Psoas muscle (tissue), 8 donors: ENCODE data around the gene C1orf167. TPM values are rescaled to one million over a fixed set of nuclear protein-coding genes. Genes with fewer than 3 reads are reported as not detected.

Source experiments
- ATAC-seq, 4 donors: fragments of 200-7000 bp; cut with Tn5 transposase; one replicate each; pipeline ENCODE4 v1.9.1; 2020; ENCODE audit warnings: moderate library complexity in 3 of 4, mild to moderate bottlenecking in 2 of 4
- DNase-seq, 2 donors: peaks; one replicate each; pipeline ENCODE4 v3.0.0-alpha.2; 2020
- H3K27ac ChIP-seq: fragments of 200-600 bp; one replicate; pipeline ENCODE4 v1.8.0; 2022
- H3K27me3 ChIP-seq, 3 donors: fragments of 200-600 bp in 1 of 3; one replicate each; pipeline versions ENCODE4 v1.6.1 to v1.8.0; 2013 to 2022; ENCODE audit warnings: low read length in 2 of 3, mild to moderate bottlenecking in 2 of 3, moderate library complexity in 1 of 3; ENCODE audit not compliant: insufficient read depth in 3 of 3
- H3K36me3 ChIP-seq, 2 donors: fragments of 200-600 bp in 1 of 2; one replicate each; pipeline versions ENCODE4 v1.6.1 to v1.8.0; 2013 to 2022; ENCODE audit warnings: low read depth in 1 of 2, mild to moderate bottlenecking in 1 of 2, moderate library complexity in 1 of 2; ENCODE audit not compliant: insufficient read depth in 1 of 2
- H3K4me1 ChIP-seq: fragments of 200-600 bp; one replicate; pipeline ENCODE4 v1.8.0; 2022
- H3K4me3 ChIP-seq: fragments of 200-600 bp; one replicate; pipeline ENCODE4 v1.8.0; 2022; ENCODE audit warnings: mild to moderate bottlenecking
- H3K9me3 ChIP-seq: fragments of 200-600 bp; one replicate; pipeline ENCODE4 v1.8.0; 2022
- CTCF ChIP-seq: fragments of 200-600 bp; IDR thresholded peaks from one replicate; pipeline ENCODE4 v1.8.0; 2022; ENCODE audit warnings: antibody characterized with exemption
- WGBS, 3 donors: extraction: QIAGEN DNeasy Blood & Tissue Kit; methylation state at CpG; one replicate each; pipeline versions ENCODE4 v1.1.6 to v1.1.7; 2013; 5-methylcytosine and 5-hydroxymethylcytosine counted together
- intact Hi-C, 2 donors: fragments of 100-400 bp; cut with DNase I; formaldehyde crosslinking; loops; one replicate each; pipeline versions ENCODE4 v1.11.0 to v1.14.2; 2022
- polyA plus RNA-seq, 3 donors: library from polyadenylated mRNA; stranded (reverse); fragments of 200-250 nt; gene quantifications; one replicate each; pipeline ENCODE4 v1.2.3, GENCODE V29; 2013
- total RNA-seq, 4 donors: library from RNA; stranded (reverse); fragmentation: NEBNext Ultra II Directional in 2 of 4; extraction: Animal tissue kit (Norgen Biotek cat#: 25700) in 2 of 4; gene quantifications; one replicate each; pipeline versions ENCODE4 v1.2.1 to v1.2.4, GENCODE V29; 2021 to 2023
- donor health status: healthy with polysubstance abuse.
- donor health status: DM: no; HTN: no; CAD: no; lungs with moderate emphysema.
- donor health status: Bipolar disorder and iron deficiency.
- donor health status: healthy.
- donor health status: DM: yes; HTN: yes; CAD: no.
- donor health status: DM: no; HTN: no; CAD: no.
- donor health status: DM: no; HTN: no; CAD: no.
- donor health status: DM: yes; HTN: yes; CAD: no.

Gene C1orf167
- total and polyA plus RNA-seq, 7 donors: 1.8 to 5.3 (median 2.5) TPM

DNA sequence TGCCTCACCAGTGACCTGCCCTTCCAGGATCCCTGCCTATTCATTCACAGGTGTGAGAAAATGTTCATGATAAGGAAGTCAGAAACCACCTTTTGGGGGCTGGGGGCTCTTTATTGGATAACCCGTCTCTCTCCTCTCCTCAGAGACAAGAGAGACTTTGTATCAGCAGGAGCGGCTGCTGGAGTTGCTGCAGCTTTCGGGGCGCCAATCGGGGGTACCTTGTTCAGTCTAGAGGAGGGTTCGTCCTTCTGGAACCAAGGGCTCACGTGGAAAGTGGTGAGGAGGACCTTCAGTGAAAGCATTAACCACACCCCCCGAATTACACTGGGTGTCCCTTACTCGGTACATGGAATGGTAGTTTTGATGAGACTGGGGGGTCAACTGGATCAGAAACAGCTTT, 65.0 kb downstream of the C1orf167 start:
- Histone ChIP-seq H3K4me1 (no peaks in the 10 kb centered on the region), H3K27ac (no peak overlapping the region), H3K4me3 (no peak overlapping the region), H3K36me3 (peaks cover 15 to 99% of the 10 kb centered on the region in 2 donors), H3K27me3 (no peaks in the 10 kb centered on the region), H3K9me3 (no peaks in the 10 kb centered on the region)
- DNase-seq: no peak
- 90 to 98% (median 94%) methylated on average over 9 of the region's 9 CpGs for WGBS, 3 donors
- intact Hi-C loops: no loop called here
- no peak for ATAC-seq
- TF ChIP-seq CTCF: no peak

DNA sequence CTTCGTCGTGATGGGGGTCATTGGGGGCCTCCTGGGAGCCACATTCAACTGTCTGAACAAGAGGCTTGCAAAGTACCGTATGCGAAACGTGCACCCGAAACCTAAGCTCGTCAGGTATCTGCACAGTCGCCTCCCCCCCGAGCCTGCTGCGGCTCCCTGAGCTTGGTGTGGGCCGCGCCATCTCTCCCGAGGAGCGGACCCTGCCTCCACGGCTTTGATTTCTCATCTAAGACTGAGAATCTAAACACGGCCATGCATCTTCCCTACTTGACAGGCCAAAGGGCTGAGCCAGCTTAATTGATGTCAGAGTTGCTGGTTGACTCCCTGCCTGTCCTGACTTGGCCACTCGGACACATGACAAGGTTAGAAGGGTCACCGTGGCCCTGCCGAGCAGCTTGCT, 66.5 kb downstream of the C1orf167 start:
- no peaks in the 10 kb centered on the region for H3K27me3 ChIP-seq
- WGBS, 3 donors: 88 to 89% (median 88%) methylated on average over 19 of the region's 19 CpGs
- no peaks in the 10 kb centered on the region for H3K9me3 ChIP-seq
- intact Hi-C loops: no loop called here
- no peak overlapping the region for H3K4me3 ChIP-seq
- H3K36me3 ChIP-seq: peaks cover 15 to 99% of the 10 kb centered on the region in 2 donors
- TF ChIP-seq CTCF: no peak
- no peak overlapping the region for H3K27ac ChIP-seq
- H3K4me1 ChIP-seq: no peaks in the 10 kb centered on the region
- ATAC-seq (no peak), DNase-seq (no peak)

DNA sequence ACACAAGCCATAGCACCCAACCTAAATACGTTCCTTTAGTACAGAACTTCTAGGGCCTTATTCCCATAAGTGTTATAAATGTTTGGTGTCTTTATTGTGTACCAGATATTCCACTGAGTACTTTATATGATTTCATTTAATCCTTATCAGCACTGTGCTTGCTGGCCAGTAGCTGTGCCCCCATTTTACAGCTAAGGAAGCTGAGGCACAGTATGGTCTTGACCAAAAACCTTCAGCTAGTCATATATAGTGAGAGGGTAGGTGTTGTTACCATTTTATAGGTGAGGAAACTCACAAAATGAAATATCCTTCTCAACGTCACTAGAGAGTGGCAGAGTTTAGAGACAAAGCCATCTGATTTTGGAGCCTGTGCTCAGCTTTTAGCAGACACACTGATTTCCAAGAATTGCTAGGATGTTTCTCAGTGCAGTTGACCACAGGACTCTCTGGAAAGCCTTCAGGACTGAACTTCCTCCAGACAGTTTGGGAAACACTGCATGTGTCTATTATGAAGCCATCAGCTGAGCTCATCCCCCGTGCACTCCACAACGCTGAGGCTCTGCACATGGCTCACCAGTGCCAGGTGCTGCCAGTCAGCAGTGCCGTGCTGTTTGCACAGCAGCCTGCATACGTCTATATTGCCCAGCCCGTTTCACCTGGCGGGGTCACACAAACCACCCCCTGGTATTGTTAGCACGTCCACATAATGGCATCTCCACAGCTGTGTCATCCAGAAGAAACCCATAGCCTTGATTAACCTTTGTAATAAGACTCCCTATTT, 70.1 kb downstream of the C1orf167 start:
- TF ChIP-seq CTCF: no peak
- intact Hi-C loops: no loop called here
- H3K4me3 ChIP-seq: no peak overlapping the region
- peaks cover 10 to 99% of the 10 kb centered on the region in 2 donors for H3K36me3 ChIP-seq
- H3K4me1 ChIP-seq: no peaks in the 10 kb centered on the region
- H3K9me3 ChIP-seq: no peaks in the 10 kb centered on the region
- no peak overlapping the region for H3K27ac ChIP-seq
- no peaks in the 10 kb centered on the region for H3K27me3 ChIP-seq
- DNase-seq (no peak), ATAC-seq (peak in 2 of 4 donors; percentile 43 to 64)
- 59 to 78% (median 59%) methylated on average over 9 of the region's 9 CpGs for WGBS, 3 donors

DNA sequence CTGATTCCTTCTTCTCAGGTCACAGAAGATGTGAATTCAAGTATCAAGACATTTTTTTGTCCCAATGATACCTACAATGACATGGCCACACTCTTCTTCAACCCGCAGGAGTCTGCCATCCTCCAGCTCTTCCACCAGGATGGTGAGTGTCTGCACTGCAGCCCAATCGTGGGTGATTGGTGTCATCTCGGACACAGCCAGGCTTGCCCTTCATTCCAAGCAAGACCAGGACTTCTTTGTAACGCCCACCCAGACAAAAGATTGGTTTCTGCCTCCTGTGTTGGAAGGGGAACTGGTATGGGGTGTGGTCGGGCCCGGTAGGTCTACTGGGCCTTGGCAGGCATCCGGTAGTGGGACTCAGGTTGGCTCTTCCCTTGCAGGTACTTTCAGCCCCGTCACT, 71.5 kb downstream of the C1orf167 start:
- Histone ChIP-seq H3K27ac (no peak overlapping the region), H3K36me3 (peaks cover 14 to 99% of the 10 kb centered on the region in 2 donors), H3K4me3 (no peak overlapping the region), H3K27me3 (no peaks in the 10 kb centered on the region), H3K4me1 (no peaks in the 10 kb centered on the region), H3K9me3 (no peaks in the 10 kb centered on the region)
- TF ChIP-seq CTCF: no peak
- DNase-seq: no peak
- ATAC-seq: no peak
- WGBS, 3 donors: 88 to 96% (median 90%) methylated on average over 8 of the region's 8 CpGs
- intact Hi-C loops: no loop called here

GRCh38 chr1:11833900-11834299, 71.9 kb downstream of the C1orf167 start:
- H3K9me3 ChIP-seq: no peaks in the 10 kb centered on the region
- no peak overlapping the region for H3K4me3 ChIP-seq
- no peak for TF ChIP-seq CTCF
- no peak overlapping the region for H3K27ac ChIP-seq
- peaks cover 13 to 99% of the 10 kb centered on the region in 2 donors for H3K36me3 ChIP-seq
- intact Hi-C loops: no loop called here
- H3K27me3 ChIP-seq: no peaks in the 10 kb centered on the region
- DNase-seq (no peak), ATAC-seq (no peak)
- 93 to 95% (median 95%) methylated on average over 13 of the region's 13 CpGs for WGBS, 3 donors
- no peaks in the 10 kb centered on the region for H3K4me1 ChIP-seq
